Inflammatory macrophage treated with lipopolysaccharide for 1 hour (primary cell): ENCODE data around the gene SMCO2.

Experiments
- DNase-seq, 2 donors: peaks; one replicate each; pipeline ENCODE4 v3.0.0-alpha.2; 2020 to 2022

SMCO2 gene

DNA sequence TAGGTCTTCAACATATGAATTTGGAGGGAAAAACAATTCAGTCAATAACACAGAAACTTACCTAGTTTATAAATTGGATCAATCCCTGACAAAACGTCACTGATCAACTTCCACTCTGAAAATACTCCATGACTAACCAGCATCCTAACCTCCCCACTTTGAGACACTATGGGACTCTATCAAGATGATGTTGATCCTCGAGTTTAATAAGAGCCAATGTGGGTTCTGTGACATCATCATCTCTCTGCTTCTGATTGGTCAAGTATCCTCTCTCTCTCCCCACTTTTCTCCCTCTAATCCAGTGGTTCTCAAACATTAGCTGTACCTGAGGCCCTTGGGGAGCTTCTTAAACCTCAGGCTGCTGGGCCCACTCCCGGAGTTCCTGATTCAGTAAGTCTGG, at the start of gene SMCO2:
Gene SMCO2, plus strand, starts transcription at position 301 of the 400 bp plus-strand sequence. CDS start 23,896 bp downstream, outside the sequence.
- no peak for DNase-seq

DNA sequence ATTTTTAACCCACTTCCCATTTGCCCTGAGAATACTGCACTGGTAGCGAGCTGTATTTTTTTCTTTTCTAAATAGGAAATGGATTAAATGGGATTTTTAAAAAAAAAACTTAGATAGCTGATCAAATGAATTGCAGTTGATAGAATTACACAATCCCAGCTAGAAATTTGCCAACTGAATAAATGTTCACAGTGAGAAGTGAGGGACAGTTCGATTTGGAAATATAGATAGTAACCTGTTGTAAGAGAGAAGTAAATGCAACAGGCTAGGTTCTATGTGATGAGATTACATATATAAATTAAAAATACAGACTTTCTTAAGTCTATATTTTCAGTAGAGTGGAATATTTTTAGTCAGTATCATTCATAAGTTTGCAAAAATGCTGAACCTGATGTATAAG, 48.1 kb upstream of the SMCO2 start:
- DNase-seq, result no peak

DNA sequence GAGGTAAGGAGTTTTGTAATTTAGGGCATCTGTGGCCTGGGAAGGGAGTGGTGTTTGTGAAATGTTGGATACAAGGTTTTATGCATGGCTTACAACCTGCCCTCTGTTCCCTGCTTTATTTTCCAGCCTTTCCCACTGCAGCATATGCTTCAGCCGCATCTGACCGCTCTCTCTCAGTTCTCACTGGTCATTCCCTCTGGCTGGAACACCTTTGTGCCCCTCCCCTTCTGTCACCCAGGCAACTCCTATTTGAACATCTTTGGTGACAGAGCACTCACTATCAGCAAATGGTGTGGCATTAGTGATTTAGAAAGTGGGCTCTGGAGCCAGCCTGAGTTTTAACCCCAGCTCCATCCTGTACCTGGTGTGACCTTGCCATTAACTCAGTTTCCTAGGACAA, 47.5 kb upstream of the SMCO2 start:
- no peak for DNase-seq

DNA sequence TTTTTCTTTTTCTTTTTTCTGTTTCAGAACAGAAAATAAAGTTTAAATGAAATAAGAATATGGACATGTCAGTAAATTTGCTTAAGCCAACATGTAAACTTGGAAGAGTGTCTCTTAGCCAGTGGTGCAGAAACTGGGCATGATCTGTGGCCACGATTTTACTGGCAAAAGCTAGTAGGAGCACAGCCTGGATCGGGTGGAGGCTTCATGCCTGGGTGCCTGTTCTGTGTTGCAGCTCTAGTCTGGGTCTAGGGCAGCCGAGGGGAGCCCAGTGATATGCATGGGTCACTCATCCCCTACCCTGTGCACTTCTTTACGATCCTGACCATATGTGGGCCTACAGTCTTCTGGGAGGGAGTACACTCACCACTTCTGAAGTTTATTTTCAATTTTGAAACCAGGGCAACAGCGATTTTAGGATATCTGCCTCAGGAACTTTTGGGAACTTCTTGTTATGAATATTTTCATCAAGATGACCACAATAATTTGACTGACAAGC, 45.6 kb upstream of the SMCO2 start:
- no peak for DNase-seq

DNA sequence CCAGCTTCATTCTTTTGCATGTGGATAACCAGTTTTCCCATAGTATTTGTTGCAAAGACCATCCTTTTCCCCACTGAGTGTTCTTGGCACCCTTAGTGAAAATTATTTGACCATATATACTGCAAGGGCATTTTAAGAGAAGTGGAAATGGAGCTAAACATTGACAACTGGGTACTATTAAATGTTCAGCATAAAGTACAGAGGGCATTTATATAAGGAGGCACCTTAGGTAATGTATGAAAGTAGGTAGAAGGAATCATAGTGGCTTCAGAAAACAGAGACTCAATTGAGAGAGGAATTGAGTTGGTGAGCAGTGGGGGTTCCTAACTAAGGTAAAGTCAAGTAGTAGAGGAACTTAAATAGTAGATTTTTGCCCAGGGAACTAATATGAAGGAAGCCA, 34.5 kb upstream of the SMCO2 start:
- no peak for DNase-seq

DNA sequence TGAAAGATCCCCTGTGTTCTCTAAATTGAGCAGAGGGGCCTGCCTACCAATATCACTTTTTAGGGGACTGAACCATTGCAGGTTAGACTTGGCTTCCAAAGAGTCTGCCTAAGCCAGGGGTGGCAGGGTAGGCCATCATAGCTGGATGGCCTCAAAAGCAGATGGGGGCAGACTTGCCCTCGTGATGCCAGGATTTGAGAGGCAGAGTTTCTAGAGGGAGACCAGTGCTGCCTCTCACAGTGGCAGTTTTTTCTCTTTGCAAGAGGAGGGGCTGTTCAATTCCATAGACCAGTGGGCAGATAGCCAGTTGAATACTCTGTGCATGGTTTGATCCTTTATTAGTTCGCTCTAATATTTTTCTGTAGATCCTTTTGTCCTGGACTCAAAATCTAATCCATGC, 23.8 kb upstream of the SMCO2 start:
- DNase-seq, result no peak

DNA sequence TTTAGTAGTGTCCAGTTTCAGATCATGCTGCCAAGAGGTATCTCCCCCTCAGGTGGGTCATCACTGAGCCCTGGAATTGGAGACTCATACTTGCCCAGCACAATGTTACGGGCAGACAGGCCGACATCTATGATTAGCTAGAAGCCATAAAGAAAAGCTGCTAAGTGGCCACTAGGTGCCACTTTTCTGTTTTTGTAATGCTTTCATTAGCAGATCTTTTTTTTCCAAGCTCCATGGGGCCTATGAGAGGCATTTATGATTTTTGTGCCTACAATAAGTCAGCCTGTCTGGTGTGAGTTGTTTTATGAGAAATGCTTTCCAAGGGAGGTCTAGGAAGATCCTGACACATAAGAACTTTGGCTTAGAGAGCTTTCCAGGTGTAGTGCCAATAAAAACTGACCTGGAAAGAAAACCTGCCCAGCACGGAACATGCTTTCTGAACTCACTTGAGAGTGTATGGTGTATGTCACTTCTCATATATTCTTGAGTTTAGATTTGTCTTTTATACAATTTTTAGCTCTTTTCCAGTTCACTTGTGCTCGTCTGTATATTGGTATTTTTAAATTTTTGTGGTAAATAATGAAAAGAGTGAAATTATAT, 21.8 kb upstream of the SMCO2 start:
- DNase-seq, result peak; percentile 11 to 28

DNA sequence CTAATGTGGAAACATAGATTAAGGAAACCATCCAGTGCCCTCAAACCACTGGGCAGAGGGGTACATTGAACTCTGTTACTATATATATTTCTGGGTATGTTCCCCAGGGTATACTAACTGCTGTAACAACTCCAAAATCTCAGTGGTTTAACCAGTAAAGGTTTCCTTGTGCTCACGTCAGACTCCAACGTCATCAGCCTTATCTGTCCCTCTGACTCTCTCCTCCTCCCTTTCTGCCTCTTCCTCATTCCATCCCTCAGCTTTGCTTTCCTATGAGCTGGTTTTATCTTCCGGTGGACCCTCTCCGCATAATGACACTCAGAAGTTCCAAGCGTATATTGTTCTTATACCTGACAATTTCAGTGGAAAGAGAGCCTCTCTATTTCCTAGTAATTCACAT, 21.2 kb upstream of the SMCO2 start:
- DNase-seq, result no peak

DNA sequence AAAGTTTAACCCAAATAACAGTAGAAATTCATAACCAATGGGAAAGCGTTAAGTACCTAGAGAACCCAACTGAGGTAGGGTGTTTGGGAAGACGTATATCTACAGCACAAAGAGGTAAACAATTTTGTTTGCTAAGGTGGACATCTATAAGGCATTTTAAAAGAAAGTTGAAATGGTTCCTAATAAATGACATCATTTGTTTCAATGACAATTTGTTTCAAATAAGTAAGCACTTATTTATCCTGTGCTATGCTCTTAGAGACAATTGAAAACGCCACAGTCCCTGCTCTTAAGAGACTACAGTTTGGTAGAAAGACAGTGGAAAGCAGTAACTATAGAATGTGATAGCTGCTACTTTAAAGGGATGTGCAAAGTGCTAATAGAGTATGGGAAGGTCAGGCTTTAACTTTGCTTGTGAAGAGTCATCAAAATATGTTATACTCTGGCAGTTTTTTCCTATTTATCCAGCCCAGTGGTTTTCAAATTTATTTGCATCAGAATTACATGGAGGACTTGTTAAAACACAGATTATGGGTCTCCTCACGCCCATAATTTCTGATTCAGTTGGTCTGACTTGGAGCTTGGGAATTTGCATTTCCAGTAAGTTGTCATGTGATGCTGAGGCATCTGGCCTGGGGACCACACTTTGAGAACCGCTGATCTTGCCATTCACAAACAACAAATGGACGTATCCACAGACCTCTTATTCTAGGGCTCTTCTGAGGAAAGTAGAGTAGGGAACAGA, 19.6 kb upstream of the SMCO2 start:
- no peak for DNase-seq

DNA sequence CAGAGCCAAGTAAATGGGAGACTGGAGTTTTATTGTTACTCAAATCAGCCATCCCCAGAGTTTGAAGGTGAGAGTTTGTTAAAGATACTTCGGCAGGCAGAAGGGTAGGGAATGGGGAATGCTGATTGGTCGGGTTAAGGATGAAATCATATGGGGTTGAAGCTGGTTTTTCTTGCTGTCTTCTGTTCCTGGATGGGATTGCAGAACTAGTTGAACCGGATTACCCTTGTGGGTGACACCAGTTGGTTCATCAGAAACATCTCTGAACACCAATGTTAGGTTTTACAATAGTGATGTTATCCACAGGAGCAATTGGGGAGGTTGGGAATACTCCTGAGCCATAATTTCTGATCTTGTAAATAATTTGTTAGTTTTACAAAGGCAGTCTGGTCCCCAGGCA, 18.7 kb upstream of the SMCO2 start:
- DNase-seq, result no peak

DNA sequence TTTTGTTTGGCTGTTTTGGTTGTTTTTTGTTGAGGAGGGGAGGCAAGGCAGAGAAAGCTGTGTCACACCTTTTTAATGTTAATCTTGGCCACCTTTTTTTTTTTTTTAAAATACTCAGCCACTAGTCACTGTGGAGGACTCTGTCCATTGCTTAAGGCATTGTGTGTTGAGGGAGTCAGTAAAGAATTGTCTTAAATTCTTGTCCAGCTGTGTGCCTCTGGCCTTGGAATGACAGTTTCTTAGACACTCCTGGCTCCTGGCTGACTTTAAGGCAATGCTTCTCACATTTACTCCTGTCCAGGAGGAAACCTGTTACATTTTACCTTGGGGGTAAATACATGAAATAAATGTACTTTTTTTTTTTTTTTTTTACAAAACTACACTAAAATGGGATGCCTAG, 18.1 kb upstream of the SMCO2 start:
- no peak for DNase-seq

DNA sequence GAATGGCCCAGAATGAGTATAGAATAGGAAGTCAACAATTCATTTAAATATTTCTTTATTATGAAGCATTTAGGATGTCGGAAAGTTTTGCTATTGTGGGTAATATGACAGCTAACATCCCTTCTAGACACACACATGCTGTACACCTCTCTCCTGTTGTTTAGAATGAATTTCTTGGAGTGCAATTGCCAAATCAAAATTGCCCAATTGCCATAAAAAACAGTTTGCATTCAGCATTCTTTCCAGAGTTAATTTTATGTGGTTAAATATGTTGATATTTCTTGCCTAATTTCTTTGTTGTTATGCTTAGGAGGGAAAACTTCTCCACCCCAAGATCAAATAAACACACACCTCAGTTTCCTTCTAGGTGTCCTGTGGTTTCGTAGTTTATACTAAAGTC, 16.9 kb upstream of the SMCO2 start:
- no peak for DNase-seq

DNA sequence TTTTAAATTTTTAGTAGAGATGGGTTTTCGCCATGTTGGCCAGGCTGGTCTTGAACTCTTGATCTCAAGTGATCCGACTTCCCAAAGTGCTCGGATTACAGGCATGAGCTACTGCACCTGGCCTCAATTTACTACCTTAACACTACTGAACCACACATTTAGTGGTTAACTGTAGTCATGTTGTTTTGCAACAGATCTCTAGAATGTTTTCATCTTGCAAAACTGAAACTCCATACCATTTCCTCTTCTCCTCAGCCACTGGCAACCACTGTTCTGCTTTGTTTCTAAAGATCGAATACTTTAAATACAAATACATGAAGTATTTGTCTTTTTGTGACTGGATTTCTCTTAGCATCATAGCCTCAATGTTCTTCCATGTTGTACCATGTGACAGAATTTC, 15.4 kb upstream of the SMCO2 start:
- DNase-seq, result peak; percentile 50 to 52

DNA sequence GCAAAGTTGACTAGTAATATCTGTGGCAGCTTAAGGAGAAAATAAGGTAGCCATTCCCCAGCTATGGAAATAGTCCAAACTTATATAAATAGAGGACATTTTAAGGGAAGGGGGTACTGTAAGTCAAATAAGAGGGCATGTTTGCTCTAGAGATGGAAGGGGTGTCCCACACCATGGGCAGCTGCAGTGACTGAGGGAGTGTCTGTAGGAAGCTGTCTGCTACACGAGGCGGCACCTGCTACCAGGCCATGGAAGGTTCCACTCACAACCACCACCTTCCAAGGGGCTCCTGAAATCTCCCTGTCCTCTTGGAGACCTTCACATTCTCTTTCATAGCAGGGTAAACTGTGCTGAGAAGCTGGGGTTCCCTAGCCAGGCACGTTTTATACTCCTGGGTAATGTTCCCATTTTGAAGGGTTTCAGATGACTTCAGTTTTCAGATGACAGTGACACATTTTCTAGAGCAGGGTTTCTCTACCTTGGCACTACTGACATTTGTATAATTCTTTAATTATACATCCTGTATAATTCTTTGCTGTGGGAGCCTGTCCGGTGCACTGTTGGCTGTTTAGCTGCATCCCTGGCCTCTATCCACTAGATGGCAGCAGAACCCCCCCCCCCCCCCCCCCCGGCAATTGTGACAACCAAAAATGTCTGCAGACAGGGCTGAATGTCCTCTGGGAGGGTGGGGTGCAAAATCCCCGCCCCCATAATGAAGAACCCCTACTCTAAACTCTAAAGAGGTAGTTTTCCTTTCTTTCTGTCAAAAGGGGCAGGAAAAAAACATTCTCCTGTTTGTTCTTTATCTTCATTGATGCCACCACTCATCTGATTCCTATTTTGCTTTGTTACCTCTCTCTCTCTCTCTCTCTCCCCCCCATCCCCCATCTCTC, 11.6 kb upstream of the SMCO2 start:
- peak in 1 of 2 donors; percentile 19 for DNase-seq

DNA sequence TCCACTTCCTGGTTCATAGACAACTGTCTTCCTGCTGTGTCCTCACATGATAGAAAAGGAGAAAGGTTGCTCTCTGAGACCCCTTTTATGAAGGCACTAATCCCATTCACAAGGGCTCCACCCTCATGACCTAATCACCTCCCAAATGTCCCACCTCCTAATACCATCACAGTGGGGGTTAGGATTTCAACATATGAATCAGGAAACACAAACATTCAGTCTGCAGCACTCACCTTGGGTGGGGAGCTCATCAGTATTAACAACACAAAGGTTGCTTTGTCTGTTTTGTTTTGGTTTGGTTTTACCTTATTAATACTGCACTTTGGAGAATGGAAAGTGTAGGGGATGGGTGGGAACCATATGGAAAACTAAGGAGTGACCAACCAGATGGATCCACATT, 10.5 kb upstream of the SMCO2 start:
- DNase-seq, result no peak

DNA sequence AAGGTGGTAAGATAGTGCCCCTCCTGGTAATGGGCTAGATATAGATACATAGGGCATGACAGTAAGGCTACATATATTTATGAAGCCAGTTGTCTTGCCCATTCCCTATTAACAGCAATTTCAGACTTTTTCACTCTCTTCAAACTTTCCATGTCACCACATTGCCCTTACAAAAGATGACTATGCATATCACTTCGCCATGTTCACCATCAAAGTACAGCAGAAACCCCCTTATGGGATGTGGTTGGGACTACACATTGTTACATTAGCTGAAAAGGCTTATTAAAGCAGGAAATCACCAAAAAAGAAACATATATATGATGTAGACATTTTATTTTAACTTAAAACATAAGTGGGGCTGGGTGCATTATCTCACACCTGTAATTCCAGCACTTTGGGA, 9.8 kb upstream of the SMCO2 start:
- peak in 1 of 2 donors; percentile 21 for DNase-seq

DNA sequence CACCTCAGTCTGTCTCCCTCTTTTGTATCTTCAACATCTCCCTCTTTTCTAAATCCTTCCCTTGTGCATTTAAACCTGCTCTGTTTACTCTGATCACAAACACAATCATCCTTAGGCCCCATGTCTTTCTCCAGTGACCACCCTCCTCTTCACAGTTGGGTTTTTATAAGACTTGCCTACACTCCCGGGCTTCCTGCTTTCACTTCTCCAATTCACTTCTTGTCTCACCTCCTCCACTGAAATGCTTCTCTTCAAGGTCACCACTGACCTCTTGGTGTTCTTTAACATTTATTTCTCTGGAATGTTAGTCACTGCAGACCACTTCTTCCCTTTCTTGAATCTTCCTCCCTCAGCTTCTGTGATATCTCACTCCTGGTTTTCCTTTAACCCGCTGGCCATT, 8.7 kb upstream of the SMCO2 start:
- DNase-seq, result peak; percentile 45 to 66

DNA sequence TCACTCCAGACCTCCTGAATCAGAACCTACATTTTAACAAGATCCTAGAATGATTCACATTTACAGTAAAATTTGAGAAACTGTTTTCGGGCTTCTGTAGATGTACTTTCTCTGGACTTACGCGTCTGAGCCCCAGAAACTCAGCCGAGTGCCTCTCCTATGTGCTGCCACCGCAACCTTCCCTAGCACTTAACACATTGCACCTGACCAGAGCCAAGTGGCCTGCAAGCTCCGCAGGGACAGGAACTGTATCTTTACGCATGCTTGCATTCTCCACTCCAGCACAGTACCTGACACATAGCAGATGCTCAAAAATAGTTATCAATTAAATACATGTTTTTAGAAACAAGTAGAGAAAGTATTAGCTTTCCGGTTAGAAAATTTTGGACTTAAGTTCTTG, 1.2 kb downstream of the SMCO2 start:
- DNase-seq, result no peak

DNA sequence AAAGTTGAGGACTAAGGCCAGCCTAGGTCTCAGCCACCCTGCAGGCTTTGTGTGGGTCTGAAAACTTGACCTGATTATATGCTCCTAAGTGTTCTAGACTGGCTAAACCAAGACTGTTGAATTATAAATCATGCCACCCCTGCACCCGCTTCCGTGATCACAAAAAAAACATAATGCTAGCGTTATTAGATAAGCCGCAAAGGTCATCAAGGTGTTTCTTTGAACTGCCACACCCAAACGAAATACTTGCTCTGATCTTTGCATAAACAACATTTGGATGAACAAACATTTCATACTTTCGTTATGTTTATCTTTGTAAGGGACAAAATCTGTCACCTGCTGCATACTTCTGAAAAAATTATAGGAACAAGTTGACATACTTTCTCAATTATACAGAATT, 2.5 kb downstream of the SMCO2 start:
- no peak for DNase-seq

DNA sequence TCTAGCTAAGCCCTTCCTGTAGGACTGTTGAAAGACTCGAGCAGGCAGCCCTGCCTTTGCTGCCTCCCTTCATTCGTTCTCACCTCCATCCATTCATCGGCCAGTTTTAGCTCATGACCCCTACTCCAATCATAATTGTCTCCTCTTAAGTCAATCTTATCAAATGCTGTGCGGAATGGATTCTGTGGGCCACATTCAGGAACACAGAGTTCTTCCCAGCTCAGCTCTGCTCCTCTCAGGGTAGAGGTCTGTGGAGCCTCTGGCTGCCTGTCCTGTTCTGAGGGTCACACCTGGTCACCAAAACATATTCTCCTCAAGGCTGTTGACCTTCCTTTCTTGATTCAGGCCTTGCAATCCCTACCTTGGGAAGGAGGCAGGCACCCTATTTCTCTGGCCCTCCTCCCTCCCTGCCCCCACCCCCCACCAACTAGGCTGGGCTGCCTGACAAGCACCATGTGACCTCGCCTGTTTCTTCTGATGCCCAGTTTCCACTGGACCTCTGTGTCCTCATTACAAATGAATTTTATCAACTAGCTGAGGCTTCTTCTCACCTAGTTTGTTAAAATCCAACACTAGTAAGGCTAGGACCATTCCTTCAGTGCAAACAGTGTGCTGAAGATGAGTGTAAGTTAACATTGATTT, 3.5 kb downstream of the SMCO2 start:
- no peak for DNase-seq

DNA sequence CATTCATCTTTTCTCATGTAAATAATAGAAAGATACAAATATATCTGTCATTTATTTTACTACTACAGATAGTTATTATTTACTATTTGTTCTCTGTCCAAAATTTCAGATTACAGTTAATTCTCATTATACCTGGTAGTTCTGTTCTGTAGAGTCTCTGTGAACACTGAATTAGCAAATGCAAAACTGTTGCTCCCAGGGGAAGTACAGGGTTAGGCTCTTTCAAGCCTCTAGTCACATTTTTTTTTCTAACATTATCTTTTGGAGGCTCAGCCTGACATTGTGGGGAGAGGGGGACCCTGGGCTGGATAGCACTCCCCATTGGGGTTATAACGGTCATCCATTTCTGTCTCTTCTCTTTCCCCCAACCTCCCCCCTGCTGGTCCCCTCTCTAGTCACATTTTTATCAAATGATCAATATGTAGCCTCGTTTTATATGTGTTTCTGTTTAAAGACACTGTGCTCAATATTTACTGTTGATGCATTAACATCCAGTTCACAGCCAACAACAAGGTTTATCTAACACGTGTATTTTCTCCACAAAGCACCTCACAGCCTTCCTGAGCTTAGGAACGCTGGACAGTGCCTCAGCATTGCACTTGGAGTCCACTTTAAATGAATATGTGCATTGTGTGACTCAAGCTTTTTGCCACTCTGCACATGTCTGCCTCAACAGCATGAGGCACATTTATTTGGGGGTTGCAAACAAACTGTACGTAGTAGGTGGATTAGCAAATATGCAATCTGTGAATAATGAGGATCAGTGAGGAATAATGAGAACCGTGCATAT, 4.7 kb downstream of the SMCO2 start:
- DNase-seq, result no peak

DNA sequence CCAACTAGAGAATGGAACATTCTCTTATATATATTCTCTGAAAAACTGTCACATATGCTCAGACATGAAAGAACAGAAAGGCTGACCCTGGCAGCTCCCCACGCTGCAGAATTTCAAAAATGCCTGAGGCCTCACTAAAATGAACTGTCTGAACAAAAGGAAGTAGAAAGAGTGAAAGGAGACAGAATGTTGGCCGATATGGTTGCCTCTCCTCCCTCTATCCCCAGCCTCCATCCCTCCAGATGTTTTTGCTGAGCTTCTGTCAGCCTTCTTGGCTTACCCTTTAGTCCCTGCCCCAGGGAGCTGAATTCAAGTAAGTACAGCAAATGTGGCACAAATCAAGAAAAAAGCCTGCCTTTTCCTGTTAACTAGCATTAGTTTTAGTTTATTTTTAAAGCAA, 6.9 kb downstream of the SMCO2 start:
- DNase-seq, result no peak
